Mucosa of stomach (tissue), 1 donor: ENCODE data around the gene RBMS1.
"Not testable (repeated sequence)": the region's sequence is repeated elsewhere in the genome, so short reads cannot be mapped to it uniquely, and the experiment has no call there.

Experiments
- H3K27me3 ChIP-seq: one replicate; pipeline ENCODE4 v1.7.0; 2013; ENCODE audit warnings: mild to moderate bottlenecking, low read length; ENCODE audit not compliant: control insufficient read depth, insufficient read depth
- H3K36me3 ChIP-seq: one replicate; pipeline ENCODE4 v1.7.0; 2013; ENCODE audit warnings: low read length; ENCODE audit not compliant: control insufficient read depth, insufficient read depth
- H3K4me1 ChIP-seq: one replicate; pipeline ENCODE4 v1.7.0; 2013; ENCODE audit warnings: mild to moderate bottlenecking, low read length; ENCODE audit not compliant: control insufficient read depth, insufficient read depth
- H3K4me3 ChIP-seq: one replicate; pipeline ENCODE4 v1.7.0; 2013; ENCODE audit warnings: low read length
- H3K9ac ChIP-seq: one replicate; pipeline ENCODE4 v1.7.0; 2013; ENCODE audit warnings: mild to moderate bottlenecking, low read length, moderate library complexity
- H3K9me3 ChIP-seq: one replicate; pipeline ENCODE4 v1.7.0; 2013; ENCODE audit warnings: mild to moderate bottlenecking, low read length, moderate library complexity; ENCODE audit not compliant: control insufficient read depth
- donor health status: Pancreatic carcinoma.

Gene RBMS1

GRCh38 chr2:160367139-160367538 lies 126.5 kb downstream of the RBMS1 start:
- H3K4me1 ChIP-seq, result peaks cover 37% of the 10 kb centered on the region
- H3K9ac ChIP-seq, result not testable (repeated sequence)

GRCh38 chr2:160366474-160366873 lies 127.1 kb downstream of the RBMS1 start:
- Histone ChIP-seq H3K9me3 (no peaks in the 10 kb centered on the region), H3K27me3 (no peaks in the 10 kb centered on the region), H3K36me3 (no peaks in the 10 kb centered on the region), H3K9ac (no peak overlapping the region), H3K4me1 (peaks cover 32% of the 10 kb centered on the region), H3K4me3 (no peak overlapping the region)

More at GRCh38 chr2:160367139-160367538, 126.5 kb downstream of the RBMS1 start:
- not testable (repeated sequence) for H3K27me3 ChIP-seq, H3K4me3 ChIP-seq, H3K9me3 ChIP-seq, H3K36me3 ChIP-seq

DNA sequence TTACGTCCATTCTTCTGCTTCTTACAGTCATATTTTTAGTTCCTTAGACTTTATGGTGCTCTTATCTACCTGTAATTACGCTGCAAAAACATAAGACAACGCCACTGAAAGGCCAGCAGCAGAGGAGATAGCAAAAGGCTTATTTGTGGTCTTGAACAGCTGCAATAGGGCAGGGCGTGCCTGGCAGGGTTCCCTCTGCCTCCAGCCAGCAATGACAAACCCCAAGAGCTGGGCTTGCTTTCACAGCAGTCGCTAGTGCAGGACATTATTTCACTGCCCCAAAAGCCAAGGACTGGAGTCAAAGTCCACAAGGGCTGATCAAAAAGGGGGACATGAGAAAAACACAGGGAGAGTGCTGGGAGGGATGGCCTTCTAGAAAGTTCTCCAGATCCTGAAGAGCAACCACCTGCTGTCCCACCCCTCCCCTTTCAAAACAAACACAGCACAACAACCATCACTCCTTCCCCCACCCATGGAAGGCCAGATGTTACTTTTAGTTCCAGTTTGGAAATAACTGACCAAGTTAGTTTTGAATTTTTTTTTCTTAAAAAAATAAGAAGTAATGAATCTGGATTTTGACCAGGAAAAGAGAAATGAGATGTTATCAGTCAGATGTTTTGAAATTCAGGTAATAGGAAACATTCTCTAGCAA lies 127.8 kb downstream of the RBMS1 start:
- H3K36me3 ChIP-seq, result no peaks in the 10 kb centered on the region
- H3K9me3 ChIP-seq, result no peaks in the 10 kb centered on the region
- H3K4me1 ChIP-seq, result peaks cover 27% of the 10 kb centered on the region
- no peak overlapping the region for H3K9ac ChIP-seq
- no peaks in the 10 kb centered on the region for H3K27me3 ChIP-seq
- H3K4me3 ChIP-seq, result no peak overlapping the region

DNA sequence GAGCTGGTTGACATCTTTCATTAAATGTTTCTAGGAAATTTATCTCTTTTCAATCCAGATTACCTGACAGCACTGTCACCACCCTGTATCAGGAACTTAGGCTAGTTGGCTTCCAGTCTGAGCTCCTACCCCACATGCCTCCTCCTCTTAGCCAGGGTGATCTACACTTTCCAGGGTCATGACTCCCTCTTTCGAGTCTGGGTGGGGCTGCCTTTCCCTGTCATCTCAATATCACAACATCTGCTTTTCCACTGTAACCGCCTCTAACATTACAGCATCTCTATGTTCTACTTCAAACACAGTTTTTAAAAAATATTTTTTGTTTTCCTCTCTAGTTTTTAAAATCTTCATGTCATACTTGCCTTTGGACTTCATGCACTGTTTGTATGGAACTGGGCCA lies 129.2 kb downstream of the RBMS1 start:
- Histone ChIP-seq H3K36me3 (no peaks in the 10 kb centered on the region), H3K27me3 (no peaks in the 10 kb centered on the region), H3K9me3 (no peaks in the 10 kb centered on the region), H3K4me1 (peaks cover 27% of the 10 kb centered on the region), H3K4me3 (no peak overlapping the region), H3K9ac (no peak overlapping the region)

- Histone ChIP-seq H3K9ac (no peak overlapping the region), H3K4me3 (no peak overlapping the region), H3K36me3 (no peaks in the 10 kb centered on the region), H3K27me3 (no peaks in the 10 kb centered on the region), H3K9me3 (no peaks in the 10 kb centered on the region), H3K4me1 (peaks cover 27% of the 10 kb centered on the region)
These were observed 129.6 kb downstream of the RBMS1 start for GRCh38 chr2:160363961-160364360.

- H3K27me3 ChIP-seq, result no peaks in the 10 kb centered on the region
- H3K9ac ChIP-seq, result no peak overlapping the region
- H3K4me1 ChIP-seq, result peaks cover 27% of the 10 kb centered on the region
- H3K36me3 ChIP-seq, result no peaks in the 10 kb centered on the region
- H3K4me3 ChIP-seq, result no peak overlapping the region
- no peaks in the 10 kb centered on the region for H3K9me3 ChIP-seq
These were observed 130.6 kb downstream of the RBMS1 start for GRCh38 chr2:160363055-160363454.

DNA sequence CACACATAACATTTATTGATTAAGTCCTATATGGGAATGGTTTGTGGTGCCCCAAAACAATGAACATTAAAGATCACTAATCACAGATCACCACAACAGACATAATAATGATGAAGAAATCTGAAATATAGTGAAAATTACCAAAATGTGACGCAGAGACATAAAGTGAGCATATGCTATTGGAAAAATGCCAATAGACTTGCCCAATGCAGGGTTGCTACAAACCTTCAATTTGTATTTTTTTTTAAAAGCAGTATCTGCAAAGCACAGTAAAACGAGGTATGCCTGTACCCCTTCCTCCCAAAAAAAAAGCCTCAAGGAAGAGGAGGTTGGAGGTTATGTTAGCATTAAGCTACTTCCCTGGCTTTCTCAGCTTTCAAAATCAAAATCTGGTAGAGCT lies 131.1 kb downstream of the RBMS1 start:
- Histone ChIP-seq H3K4me1 (peaks cover 27% of the 10 kb centered on the region), H3K27me3 (no peaks in the 10 kb centered on the region), H3K9me3 (no peaks in the 10 kb centered on the region), H3K9ac (no peak overlapping the region), H3K4me3 (no peak overlapping the region), H3K36me3 (no peaks in the 10 kb centered on the region)

DNA sequence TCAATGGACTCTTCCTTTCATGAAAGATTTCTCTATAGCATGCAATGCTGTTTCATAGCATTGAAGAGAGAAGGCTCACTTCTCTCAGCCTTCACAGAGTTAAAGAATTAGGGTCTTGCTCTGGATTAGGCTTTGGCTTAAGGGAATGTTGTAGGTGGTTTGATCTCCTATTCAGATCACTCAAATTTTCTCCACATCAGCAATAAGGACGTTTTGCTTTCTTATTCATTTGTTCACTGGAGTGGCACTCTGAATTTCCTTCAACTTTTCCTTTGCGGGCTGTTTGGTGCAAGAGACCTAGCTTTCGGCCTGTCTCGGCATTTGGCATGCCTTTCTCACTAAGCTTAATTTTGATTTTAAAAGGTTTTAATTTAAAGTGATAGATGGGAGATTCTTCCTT lies 131.6 kb downstream of the RBMS1 start:
- no peaks in the 10 kb centered on the region for H3K27me3 ChIP-seq
- no peak overlapping the region for H3K4me3 ChIP-seq
- H3K9ac ChIP-seq, result no peak overlapping the region
- H3K4me1 ChIP-seq, result peaks cover 27% of the 10 kb centered on the region
- H3K36me3 ChIP-seq, result no peaks in the 10 kb centered on the region
- H3K9me3 ChIP-seq, result no peaks in the 10 kb centered on the region

DNA sequence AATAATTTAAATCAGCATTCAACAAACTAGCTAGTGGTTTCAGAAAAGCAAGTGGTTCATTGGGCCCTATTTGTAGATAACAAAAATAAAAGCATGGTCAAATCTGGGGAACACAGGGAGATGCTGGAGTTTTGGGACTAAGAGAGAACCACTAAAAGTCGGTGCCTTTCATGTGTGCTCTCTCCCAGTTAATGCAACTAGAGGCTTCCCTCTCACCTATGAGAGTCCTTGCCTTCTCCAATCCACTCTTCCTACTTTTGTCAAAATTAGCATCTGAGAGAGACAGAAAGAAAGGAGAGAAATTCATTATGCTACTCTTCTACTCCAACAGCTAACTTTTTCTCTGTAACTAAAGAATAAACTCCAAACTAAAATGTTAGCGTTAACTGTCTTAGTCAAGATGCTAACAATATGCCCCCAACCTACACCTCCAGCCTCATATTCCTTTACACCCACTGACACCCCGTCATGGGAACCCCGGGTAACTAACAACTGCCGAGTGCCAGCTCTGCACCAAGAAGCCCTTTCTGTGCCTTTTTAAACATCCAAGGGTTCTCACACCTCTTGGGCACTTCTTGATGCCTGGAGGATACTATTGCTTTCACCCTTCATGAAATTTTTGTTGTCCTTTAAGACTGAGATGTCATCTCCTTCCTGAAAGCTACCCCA lies 133.4 kb downstream of the RBMS1 start:
- no peak overlapping the region for H3K4me3 ChIP-seq
- peaks cover 30% of the 10 kb centered on the region for H3K4me1 ChIP-seq

GRCh38 chr2:160358046-160358445 lies 135.6 kb downstream of the RBMS1 start:
- H3K36me3 ChIP-seq, result no peaks in the 10 kb centered on the region
- H3K4me3 ChIP-seq, result no peak overlapping the region
- no peaks in the 10 kb centered on the region for H3K9me3 ChIP-seq
- no peak overlapping the region for H3K9ac ChIP-seq
- no peaks in the 10 kb centered on the region for H3K27me3 ChIP-seq
- peaks cover 35% of the 10 kb centered on the region for H3K4me1 ChIP-seq

More for the DNA sequence above, 133.4 kb downstream of the RBMS1 start:
- H3K27me3 ChIP-seq, result no peaks in the 10 kb centered on the region
- no peaks in the 10 kb centered on the region for H3K9me3 ChIP-seq
- no peaks in the 10 kb centered on the region for H3K36me3 ChIP-seq
- H3K9ac ChIP-seq, result no peak overlapping the region

DNA sequence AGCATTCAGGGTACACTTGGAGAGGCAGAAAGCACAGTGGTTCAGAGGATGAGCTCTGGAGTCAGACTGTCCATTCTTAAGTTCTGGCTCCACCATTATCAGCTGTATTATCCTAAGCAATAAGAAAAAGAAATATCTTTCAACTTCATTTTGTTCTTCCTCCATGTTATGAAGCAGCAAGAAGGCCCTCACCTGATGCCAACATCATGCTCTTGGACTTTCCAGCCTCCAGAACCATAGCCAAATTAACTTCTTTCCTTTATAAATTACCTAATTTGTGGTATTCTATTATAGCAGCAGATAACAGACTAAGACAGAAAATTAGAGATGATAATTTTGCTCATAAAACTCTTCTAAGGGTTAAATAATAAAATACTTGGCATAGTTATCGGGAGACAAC lies 137.1 kb downstream of the RBMS1 start:
- Histone ChIP-seq H3K27me3 (no peaks in the 10 kb centered on the region), H3K4me1 (peaks cover 39% of the 10 kb centered on the region), H3K36me3 (no peaks in the 10 kb centered on the region), H3K4me3 (no peak overlapping the region), H3K9me3 (no peaks in the 10 kb centered on the region), H3K9ac (no peak overlapping the region)

DNA sequence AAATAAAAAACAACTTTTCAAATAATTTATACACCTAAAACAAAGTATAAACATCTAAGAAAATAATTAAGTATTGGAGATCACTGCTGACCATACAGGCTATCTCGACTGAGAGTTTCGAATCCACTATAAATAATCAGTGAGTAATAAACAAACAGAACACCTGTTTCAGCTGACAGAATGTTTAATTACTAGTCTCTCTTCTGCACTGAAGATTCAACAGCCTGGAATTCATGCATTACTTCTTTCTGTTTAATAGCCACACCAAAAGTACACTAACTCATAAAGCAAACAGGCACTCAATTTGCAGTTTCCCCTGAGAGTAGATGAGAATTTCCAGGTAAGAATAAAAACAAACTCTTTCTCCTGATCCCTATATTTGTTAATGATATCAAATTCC lies 138.5 kb downstream of the RBMS1 start:
- Histone ChIP-seq H3K27me3 (no peaks in the 10 kb centered on the region), H3K4me1 (peaks cover 43% of the 10 kb centered on the region), H3K9me3 (no peaks in the 10 kb centered on the region), H3K4me3 (no peak overlapping the region), H3K9ac (no peak overlapping the region), H3K36me3 (no peaks in the 10 kb centered on the region)
